Keratinocyte (primary cell): ENCODE measurements around the gene CHN2. TPM values are rescaled to one million over a fixed set of nuclear protein-coding genes. Genes with fewer than 3 reads are reported as not detected.

Experiments used
- DNase-seq: peaks from one replicate; pipeline ENCODE4 v3.0.0-alpha.2; 2011; ENCODE audit warnings: low read depth, missing footprints, low spot score
- FAIRE-seq: peaks from 2 replicates; lab custom pipeline; 2011; peaks lifted over from hg19 to GRCh38; lab: Jason Lieb, UNC
- H2AFZ ChIP-seq: 2 replicates; pipeline ENCODE4 v1.6.0; 2012; ENCODE audit warnings: low read length, control low read depth, inconsistent platforms; ENCODE audit not compliant: control insufficient read depth
- H3K27ac ChIP-seq: 2 replicates; pipeline ENCODE4 v1.5.1; 2011; ENCODE audit warnings: low read length; ENCODE audit not compliant: control insufficient read depth, insufficient read depth
- H3K27me3 ChIP-seq: 3 replicates; pipeline ENCODE4 v1.6.0; 2011; ENCODE audit warnings: low read length; ENCODE audit not compliant: control insufficient read depth, insufficient read depth; ENCODE audit errors: extremely low read depth
- H3K36me3 ChIP-seq, 2 experiments: 2 replicates in 1 of 2; 3 replicates in 1 of 2; pipeline ENCODE4 v1.5.1; 2011; ENCODE audit warnings: low read length in 2 of 2, mild to moderate bottlenecking in 1 of 2; ENCODE audit not compliant: control insufficient read depth in 2 of 2, insufficient read depth in 2 of 2; ENCODE audit errors: extremely low read depth in 1 of 2
- H3K4me1 ChIP-seq: 3 replicates; pipeline ENCODE4 v1.5.1; 2011; ENCODE audit warnings: low read length; ENCODE audit not compliant: control insufficient read depth, insufficient read depth; ENCODE audit errors: extremely low read depth
- H3K4me2 ChIP-seq: 3 replicates; pipeline ENCODE4 v1.6.0; 2011; ENCODE audit warnings: low read depth, low read length; ENCODE audit not compliant: control insufficient read depth, insufficient read depth; ENCODE audit errors: extremely low read depth
- H3K4me3 ChIP-seq, 3 experiments: fragments of 200-600 bp in 1 of 3; sonication (generic) in 1 of 3; 2 replicates in 2 of 3; 3 replicates in 1 of 3; pipeline ENCODE4 v1.5.1; 2011 to 2016; ENCODE audit warnings: low read length in 3 of 3, mild to moderate bottlenecking in 3 of 3, control low read depth in 2 of 3, inconsistent platforms in 1 of 3, low read depth in 1 of 3, mixed read lengths in 1 of 3, mixed run types in 1 of 3, moderate library complexity in 1 of 3; ENCODE audit not compliant: control insufficient read depth in 2 of 3, insufficient read depth in 2 of 3; ENCODE audit errors: extremely low read depth in 1 of 3
- H3K79me2 ChIP-seq: 2 replicates; pipeline ENCODE4 v1.6.0; 2012; ENCODE audit warnings: low read length; ENCODE audit not compliant: control insufficient read depth, insufficient read depth
- H3K9ac ChIP-seq: 3 replicates; pipeline ENCODE4 v1.6.0; 2011; ENCODE audit warnings: low read length; ENCODE audit not compliant: control insufficient read depth, insufficient read depth; ENCODE audit errors: extremely low read depth
- H3K9me1 ChIP-seq: 3 replicates; pipeline ENCODE4 v1.6.0; 2011; ENCODE audit warnings: low read length; ENCODE audit not compliant: control insufficient read depth, insufficient read depth; ENCODE audit errors: extremely low read depth
- H3K9me3 ChIP-seq: 2 replicates; pipeline ENCODE4 v1.5.1; 2012; ENCODE audit warnings: low read depth, low read length; ENCODE audit not compliant: control insufficient read depth
- H4K20me1 ChIP-seq: 3 replicates; pipeline ENCODE4 v1.6.0; 2011; ENCODE audit warnings: low read length; ENCODE audit not compliant: control insufficient read depth, insufficient read depth; ENCODE audit errors: extremely low read depth
- EZH2 ChIP-seq: IDR thresholded peaks from one replicate; pipeline ENCODE4 v1.6.1; 2012; ENCODE audit warnings: inconsistent platforms, mild to moderate bottlenecking, low read length, moderate library complexity
- dilution Hi-C: fragments of 300-500 bp; cut with MboI; formaldehyde crosslinking; loops from one replicate; pipeline ENCODE4 v1.7.0; 2020; ENCODE audit warnings: low sequenced_read_pairs; ENCODE audit not compliant: extremely low pct_ligation_motif_present
- polyA plus RNA-seq, 5 experiments: library from polyadenylated mRNA; depleted of rRNA in 3 of 5; stranded (reverse) in 3 of 5; stranded (forward) in 1 of 5; unstranded in 1 of 5; fragments of >200 nt; gene quantifications; 1 replicate in 1 of 5; 2 replicates in 3 of 5; 3 replicates in 1 of 5; pipeline versions ENCODE4 v1.2.1 to v1.2.3, GENCODE V29; 2011 to 2012; ENCODE audit warnings: missing spikeins in 2 of 5, low read depth in 1 of 5, low replicate concordance in 1 of 5
- TF ChIP-seq, protein P1 (sequence below), 3 experiments: IDR thresholded peaks in 1 of 3; conservative IDR thresholded peaks in 1 of 3; optimal IDR thresholded peaks in 1 of 3; 2 replicates in 2 of 3; 3 replicates in 1 of 3; pipeline versions ENCODE3 to v1.5.1; 2011; ENCODE audit warnings: low read length in 3 of 3, mild to moderate bottlenecking in 3 of 3, moderate library complexity in 2 of 3, control low read depth in 1 of 3, inconsistent platforms in 1 of 3; ENCODE audit not compliant: insufficient read depth in 2 of 3; ENCODE audit errors: extremely low read depth in 1 of 3

The CHN2 gene
- polyA plus RNA-seq, 1 donor (not counting 4 experiments of a cell fraction or from before 2014, with no cell fraction given): 1.8 TPM

DNA sequence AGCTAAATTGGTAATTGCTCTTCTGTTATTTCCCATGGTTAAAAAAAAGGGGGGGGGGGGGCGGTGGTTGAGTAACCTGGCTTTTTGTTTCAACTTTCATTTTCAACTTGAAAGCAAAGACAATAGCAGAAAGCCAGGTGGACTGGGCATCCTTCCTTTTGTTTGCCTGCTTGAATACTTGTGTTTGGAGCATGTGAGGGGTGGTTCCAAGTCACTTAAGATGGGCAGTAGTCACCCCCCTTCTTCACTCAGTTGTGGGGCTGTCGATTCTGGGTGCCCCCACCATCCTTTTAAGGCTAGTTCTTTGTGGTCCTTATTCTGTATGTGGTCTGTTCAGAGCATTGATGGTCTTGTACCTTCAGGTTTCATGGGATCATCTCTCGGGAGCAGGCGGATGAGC, 203.4 kb downstream of the CHN2 start:
- Histone ChIP-seq H4K20me1 (no peaks in the 10 kb centered on the region), H3K36me3 (no peaks in the 10 kb centered on the region), H2AFZ (no peak overlapping the region), H3K4me2 (no peak overlapping the region), H3K27ac (no peak overlapping the region), H3K9ac (no peak overlapping the region), H3K9me1 (no peaks in the 10 kb centered on the region), H3K4me3 (no peak overlapping the region), H3K79me2 (no peaks in the 10 kb centered on the region), H3K4me1 (no peaks in the 10 kb centered on the region), H3K9me3 (no peaks in the 10 kb centered on the region), H3K27me3 (no peaks in the 10 kb centered on the region)
- dilution Hi-C loops: no loop called here
- TF ChIP-seq, protein P1, sequence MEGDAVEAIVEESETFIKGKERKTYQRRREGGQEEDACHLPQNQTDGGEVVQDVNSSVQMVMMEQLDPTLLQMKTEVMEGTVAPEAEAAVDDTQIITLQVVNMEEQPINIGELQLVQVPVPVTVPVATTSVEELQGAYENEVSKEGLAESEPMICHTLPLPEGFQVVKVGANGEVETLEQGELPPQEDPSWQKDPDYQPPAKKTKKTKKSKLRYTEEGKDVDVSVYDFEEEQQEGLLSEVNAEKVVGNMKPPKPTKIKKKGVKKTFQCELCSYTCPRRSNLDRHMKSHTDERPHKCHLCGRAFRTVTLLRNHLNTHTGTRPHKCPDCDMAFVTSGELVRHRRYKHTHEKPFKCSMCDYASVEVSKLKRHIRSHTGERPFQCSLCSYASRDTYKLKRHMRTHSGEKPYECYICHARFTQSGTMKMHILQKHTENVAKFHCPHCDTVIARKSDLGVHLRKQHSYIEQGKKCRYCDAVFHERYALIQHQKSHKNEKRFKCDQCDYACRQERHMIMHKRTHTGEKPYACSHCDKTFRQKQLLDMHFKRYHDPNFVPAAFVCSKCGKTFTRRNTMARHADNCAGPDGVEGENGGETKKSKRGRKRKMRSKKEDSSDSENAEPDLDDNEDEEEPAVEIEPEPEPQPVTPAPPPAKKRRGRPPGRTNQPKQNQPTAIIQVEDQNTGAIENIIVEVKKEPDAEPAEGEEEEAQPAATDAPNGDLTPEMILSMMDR (optimal IDR thresholded peaks at IDR 0.05 in 1 of 3, IDR thresholded peaks at IDR 0.05 in 1 of 3, conservative IDR thresholded peaks at IDR 0.05 in 1 of 3; ENCODE audit: extremely low read depth in 1 of 3, insufficient read depth in 2 of 3, low read length in 3 of 3): no peak
- TF ChIP-seq EZH2: no peak
- FAIRE-seq (no peak), DNase-seq (no peak)

DNA sequence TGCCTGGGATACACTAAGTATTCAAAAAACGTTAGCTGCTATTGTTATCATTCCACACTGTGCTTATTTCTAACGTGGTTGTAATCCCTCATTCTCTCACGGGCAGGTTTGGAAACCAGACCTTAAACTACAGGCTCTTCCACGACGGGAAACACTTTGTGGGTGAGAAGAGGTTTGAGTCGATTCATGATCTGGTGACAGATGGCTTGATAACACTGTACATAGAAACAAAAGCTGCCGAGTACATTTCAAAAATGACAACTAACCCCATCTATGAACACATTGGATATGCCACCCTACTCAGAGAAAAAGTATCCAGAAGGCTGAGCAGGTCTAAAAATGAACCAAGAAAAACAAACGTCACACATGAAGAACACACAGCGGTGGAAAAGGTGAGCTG, 205.9 kb downstream of the CHN2 start:
- H3K4me3 ChIP-seq: no peak overlapping the region
- dilution Hi-C loops: no loop called here

More for the DNA sequence above, 205.9 kb downstream of the CHN2 start:
- Histone ChIP-seq H3K36me3 (no peaks in the 10 kb centered on the region), H2AFZ (no peak overlapping the region), H3K27ac (no peak overlapping the region), H3K79me2 (no peaks in the 10 kb centered on the region), H4K20me1 (no peaks in the 10 kb centered on the region), H3K9me3 (no peaks in the 10 kb centered on the region), H3K4me1 (no peaks in the 10 kb centered on the region), H3K9ac (no peak overlapping the region), H3K9me1 (no peaks in the 10 kb centered on the region), H3K4me2 (no peak overlapping the region), H3K27me3 (no peaks in the 10 kb centered on the region)
- no peak for FAIRE-seq
- DNase-seq: no peak
- TF ChIP-seq, protein P1 (optimal IDR thresholded peaks at IDR 0.05 in 1 of 3, IDR thresholded peaks at IDR 0.05 in 1 of 3, conservative IDR thresholded peaks at IDR 0.05 in 1 of 3; ENCODE audit: extremely low read depth in 1 of 3, insufficient read depth in 2 of 3, low read length in 3 of 3): no peak
- TF ChIP-seq EZH2: no peak
